ENCODE data around the gene SCMH1. TPM values are rescaled to one million over a fixed set of nuclear protein-coding genes. Genes with fewer than 3 reads are reported as not detected.

The SCMH1 gene
- total RNA-seq, 1 donor from 2014 or later, result 25.5 TPM

DNA sequence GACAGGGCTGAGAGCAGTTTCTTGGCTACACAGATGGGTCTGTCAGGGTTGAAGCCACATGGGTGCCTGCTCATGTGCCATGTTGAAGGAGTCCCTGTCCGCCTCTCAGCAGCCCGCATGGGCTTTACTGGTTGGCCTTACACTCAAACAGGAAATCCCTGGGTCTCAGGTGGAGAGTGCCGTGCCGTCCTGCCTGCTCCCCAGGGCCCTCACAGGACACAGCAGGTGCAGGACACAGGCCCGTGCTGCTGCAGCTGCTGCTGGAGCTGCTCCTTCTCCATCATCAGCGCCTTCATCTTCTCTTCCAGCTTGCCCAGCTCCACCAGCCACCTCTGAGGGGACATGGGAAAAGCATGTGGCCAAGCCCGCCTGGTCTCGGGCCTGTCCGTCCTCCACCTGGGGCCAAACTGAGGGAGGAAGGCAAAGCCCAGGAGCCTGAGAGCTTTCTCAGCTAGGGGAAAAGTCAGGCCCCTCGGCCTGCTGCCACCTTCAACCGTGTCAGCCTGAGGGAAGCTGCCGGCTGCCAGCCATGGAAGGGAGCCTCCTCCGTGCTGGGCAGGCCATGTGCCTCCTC lies 226.1 kb downstream of the SCMH1 start:
- H3K4me3 ChIP-seq (ENCODE audit: low read depth, low read length), result no peak overlapping the region
- no peak for DNase-seq (ENCODE audit: low read depth)
- TF ChIP-seq, protein P1, sequence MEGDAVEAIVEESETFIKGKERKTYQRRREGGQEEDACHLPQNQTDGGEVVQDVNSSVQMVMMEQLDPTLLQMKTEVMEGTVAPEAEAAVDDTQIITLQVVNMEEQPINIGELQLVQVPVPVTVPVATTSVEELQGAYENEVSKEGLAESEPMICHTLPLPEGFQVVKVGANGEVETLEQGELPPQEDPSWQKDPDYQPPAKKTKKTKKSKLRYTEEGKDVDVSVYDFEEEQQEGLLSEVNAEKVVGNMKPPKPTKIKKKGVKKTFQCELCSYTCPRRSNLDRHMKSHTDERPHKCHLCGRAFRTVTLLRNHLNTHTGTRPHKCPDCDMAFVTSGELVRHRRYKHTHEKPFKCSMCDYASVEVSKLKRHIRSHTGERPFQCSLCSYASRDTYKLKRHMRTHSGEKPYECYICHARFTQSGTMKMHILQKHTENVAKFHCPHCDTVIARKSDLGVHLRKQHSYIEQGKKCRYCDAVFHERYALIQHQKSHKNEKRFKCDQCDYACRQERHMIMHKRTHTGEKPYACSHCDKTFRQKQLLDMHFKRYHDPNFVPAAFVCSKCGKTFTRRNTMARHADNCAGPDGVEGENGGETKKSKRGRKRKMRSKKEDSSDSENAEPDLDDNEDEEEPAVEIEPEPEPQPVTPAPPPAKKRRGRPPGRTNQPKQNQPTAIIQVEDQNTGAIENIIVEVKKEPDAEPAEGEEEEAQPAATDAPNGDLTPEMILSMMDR (conservative IDR thresholded peaks at IDR 0.05; ENCODE audit: low read depth, low read length), result no peak

DNA sequence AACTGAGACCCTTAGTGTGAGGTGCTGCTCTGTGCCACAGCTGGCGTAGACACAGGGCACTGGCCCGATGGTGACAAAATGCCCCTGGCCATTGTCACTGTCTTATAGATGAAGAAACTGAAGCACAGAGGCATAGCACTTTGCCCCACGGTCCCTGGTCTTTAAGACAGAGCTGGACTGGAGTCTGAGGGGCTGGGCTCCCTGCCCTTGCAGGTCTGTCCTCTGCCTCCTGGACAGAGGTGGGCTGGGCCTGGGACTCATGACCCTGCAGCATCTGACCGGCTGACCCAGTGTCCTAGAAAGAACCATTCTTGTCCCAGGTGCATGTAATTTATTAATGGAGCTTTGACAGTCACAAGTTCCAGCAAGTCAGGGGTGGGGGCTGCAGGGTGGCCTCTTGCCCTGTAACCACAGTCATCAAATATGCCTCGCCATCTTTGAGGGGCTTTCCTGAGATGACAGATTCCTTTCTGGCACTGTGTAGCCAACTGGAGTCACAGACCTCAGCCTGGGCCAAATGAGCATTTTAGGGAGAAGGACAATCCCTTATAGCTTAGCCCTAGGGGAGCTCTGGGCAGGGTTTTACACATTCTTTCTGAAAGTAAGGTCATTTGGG lies 226.7 kb downstream of the SCMH1 start:
- TF ChIP-seq, protein P1 (conservative IDR thresholded peaks at IDR 0.05; ENCODE audit: low read depth, low read length), result no peak
- no peak for DNase-seq (ENCODE audit: low read depth)
- H3K4me3 ChIP-seq (ENCODE audit: low read depth, low read length), result no peak overlapping the region

DNA sequence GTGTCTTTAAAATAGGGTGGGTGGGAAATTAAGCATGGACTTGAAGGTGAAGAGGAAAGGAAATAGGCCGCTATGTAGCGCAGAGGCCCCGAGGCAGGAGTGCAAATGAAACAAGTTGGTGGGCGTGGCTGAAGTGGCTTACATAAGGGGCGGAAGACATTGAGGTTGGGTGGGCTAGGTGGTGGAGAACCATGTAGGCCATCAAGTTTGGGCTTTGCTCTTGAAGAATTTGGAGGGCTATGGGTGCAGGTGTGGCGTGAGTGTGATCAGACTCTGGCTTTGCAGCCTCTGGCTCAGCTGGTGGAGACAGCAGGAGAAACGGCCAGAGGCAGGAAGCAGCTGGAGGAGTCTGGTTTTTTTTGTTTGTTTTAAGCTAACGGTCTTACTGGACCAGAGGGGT lies 227.2 kb downstream of the SCMH1 start:
- TF ChIP-seq, protein P1 (conservative IDR thresholded peaks at IDR 0.05; ENCODE audit: low read depth, low read length), result no peak
- DNase-seq (ENCODE audit: low read depth), result no peak
- H3K4me3 ChIP-seq (ENCODE audit: low read depth, low read length), result no peak overlapping the region

DNA sequence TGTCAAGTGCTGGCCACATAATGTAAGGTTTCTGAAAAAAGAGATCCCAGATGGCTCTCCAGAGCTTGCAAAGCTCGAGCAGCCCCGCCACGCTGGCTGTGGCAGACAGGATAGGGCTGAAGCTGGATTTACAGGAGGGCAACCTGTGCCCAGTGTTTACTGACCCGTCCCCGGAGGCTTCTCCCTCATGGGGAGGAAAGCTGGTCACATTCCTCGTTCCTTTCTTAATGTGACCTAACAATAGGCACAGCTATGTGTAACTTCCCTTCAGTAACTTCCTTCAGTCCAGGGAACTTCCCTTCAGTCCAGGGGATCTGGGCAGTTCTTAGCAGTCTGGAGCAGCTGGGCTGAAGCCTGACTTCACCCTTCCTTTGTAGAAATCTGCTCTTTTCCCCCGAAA lies 228.3 kb downstream of the SCMH1 start:
- TF ChIP-seq, protein P1 (conservative IDR thresholded peaks at IDR 0.05; ENCODE audit: low read depth, low read length), result no peak
- no peak overlapping the region for H3K4me3 ChIP-seq (ENCODE audit: low read depth, low read length)
- peak; percentile 22 for DNase-seq (ENCODE audit: low read depth)

DNA sequence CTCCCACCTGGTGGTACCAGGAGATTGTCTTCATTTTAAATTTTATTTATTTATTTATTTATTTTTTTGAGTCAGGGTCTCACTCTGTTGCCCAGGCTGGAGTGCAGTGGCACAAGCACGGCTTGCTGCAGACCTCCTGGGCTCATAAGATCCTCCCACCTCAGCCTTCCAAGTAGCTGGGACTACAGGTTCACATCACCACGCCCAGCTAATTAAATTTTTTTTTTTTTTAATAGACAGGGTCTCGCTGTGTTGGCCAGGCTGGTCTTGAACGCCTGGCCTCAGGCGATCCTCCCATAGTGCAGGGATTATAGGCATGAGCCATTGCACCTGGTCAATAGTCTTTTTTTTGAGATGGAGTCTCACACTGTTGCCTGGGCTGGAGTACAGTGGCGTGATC lies 229.1 kb downstream of the SCMH1 start:
- TF ChIP-seq, protein P1 (conservative IDR thresholded peaks at IDR 0.05; ENCODE audit: low read depth, low read length), result no peak
- no peak overlapping the region for H3K4me3 ChIP-seq (ENCODE audit: low read depth, low read length)
- no peak for DNase-seq (ENCODE audit: low read depth)

DNA sequence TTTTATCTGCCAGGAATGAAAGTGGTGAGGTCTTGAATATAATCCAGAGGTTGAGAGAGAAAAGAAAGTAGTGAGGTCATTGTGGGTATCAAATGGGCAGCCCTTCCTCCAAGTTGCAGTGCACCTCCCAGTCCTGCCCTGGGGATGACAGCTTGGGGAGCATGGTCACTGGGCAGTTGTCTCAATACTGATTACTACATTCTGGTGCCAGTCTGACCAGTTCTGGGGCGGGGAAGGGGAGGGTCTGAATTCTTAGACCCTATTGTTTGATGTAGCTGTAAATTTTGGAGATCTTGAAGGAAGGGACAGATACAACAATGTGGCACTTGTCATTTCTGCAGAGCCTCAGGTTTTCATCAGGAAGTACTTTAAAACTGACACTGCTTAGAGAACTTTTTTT lies 231.8 kb downstream of the SCMH1 start:
- DNase-seq (ENCODE audit: low read depth), result no peak
- TF ChIP-seq, protein P1 (conservative IDR thresholded peaks at IDR 0.05; ENCODE audit: low read depth, low read length), result no peak
- H3K4me3 ChIP-seq (ENCODE audit: low read depth, low read length), result no peak overlapping the region

DNA sequence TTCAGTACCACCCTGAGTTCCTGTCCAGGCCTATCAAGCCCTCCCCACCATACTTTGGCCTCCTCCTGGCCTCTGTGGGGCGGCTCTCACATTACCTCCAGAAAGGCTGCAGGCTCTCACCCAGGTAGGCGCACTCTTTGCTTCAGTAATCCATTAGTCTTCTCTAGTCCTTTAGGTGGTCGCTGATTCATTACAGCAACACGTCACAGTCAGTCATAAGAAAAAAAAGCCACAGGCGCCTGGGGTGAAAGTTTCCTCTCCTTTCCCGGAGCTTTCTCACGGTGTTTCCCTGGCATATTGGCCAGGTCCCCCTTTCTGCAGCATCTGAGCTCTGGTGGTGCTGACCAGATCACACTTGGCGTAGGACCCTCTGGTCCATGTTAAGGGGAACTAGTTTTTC lies 232.6 kb downstream of the SCMH1 start:
- no peak overlapping the region for H3K4me3 ChIP-seq (ENCODE audit: low read depth, low read length)
- no peak for DNase-seq (ENCODE audit: low read depth)
- TF ChIP-seq, protein P1 (conservative IDR thresholded peaks at IDR 0.05; ENCODE audit: low read depth, low read length), result no peak

Data from epithelial cell of proximal tubule (primary cell).